ENCODE measurements around the gene TMEM74B. TPM values are rescaled to one million over a fixed set of nuclear protein-coding genes. Genes with fewer than 3 reads are reported as not detected.

Gene TMEM74B
- total RNA-seq, 1 experiment from 2014 or later, result 4.9 TPM

DNA sequence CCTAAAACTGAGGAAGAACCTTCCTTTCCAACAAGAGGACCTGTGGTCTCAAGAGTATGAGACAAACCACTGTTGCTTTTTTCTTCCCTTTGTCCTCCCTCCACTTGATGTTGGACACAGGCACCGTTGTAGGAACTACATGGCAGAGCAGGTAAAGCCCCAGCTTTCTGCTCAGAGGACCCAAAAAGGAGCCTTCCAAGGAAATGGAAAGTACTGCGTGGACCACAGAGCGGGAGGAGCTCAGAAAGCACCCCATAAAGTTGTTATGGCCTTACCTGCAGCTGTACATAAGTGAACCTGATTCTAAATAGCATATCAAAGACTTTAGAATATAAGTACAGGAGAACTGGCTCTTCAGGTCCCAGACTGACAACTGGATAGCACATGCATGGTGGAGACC is 29.4 kb downstream of the TMEM74B start:
- H3K36me3 Mint-ChIP-seq (ENCODE audit: insufficient read depth in 1 of 3, low read depth in 3 of 3), result peaks cover 7 to 28% (median 18%) of the 10 kb centered on the region in 3 experiments; a peak in 6 of 7 replicates
- no peak overlapping the region for H2BK20ac ChIP-seq (ENCODE audit: low read depth, low read length, poor library complexity, severe bottlenecking)
- no peaks in the 10 kb centered on the region for H3K79me2 ChIP-seq (ENCODE audit: insufficient read depth, low read length)
- no peak overlapping the region for H3K4me3 Mint-ChIP-seq
- H3K4me1 Mint-ChIP-seq, result no peaks in the 10 kb centered on the region
- H3K79me1 ChIP-seq (ENCODE audit: insufficient read depth, low read depth, low read length, poor library complexity, severe bottlenecking), result no peaks in the 10 kb centered on the region
- H3K27me3 ChIP-seq (ENCODE audit: insufficient read depth, low read length), result no peaks in the 10 kb centered on the region
- H4K91ac ChIP-seq (ENCODE audit: insufficient read length, low read depth, low read length), result no peak overlapping the region
- H3K9me3 ChIP-seq (ENCODE audit: control insufficient read depth, low read depth, low read length), result no peaks in the 10 kb centered on the region
- H4K20me1 ChIP-seq (ENCODE audit: control insufficient read depth, insufficient read depth, insufficient read length), result no peaks in the 10 kb centered on the region
- H2AFZ ChIP-seq (ENCODE audit: low read length), result no peak overlapping the region
- no peak overlapping the region for H3K18ac ChIP-seq (ENCODE audit: insufficient read length, low read depth, low read length)
- H3K27ac ChIP-seq (ENCODE audit: insufficient read length, low read depth, low read length), result no peak overlapping the region
- no peak overlapping the region for H2BK120ac ChIP-seq (ENCODE audit: low read depth, low read length, poor library complexity, severe bottlenecking)
- no peak overlapping the region for H3K4ac ChIP-seq (ENCODE audit: low read depth, low read length)
- H3K4me2 ChIP-seq (ENCODE audit: insufficient read depth, insufficient read length, low read length), result no peak overlapping the region
- no peak overlapping the region for H2BK5ac ChIP-seq (ENCODE audit: insufficient read length, low read length)
- no CpG with 5 or more reads among the region's 3 CpGs for WGBS (ENCODE audit: extremely low coverage, insufficient read length, low lambda C conversion rate)
- H2BK15ac ChIP-seq (ENCODE audit: low read depth, low read length), result no peak overlapping the region
- no peak overlapping the region for H3K14ac ChIP-seq (ENCODE audit: insufficient read depth, low read length)
- H3K9ac ChIP-seq (ENCODE audit: extremely low read depth, insufficient read length, low read length), result no peak overlapping the region
- H3K23me2 ChIP-seq (ENCODE audit: insufficient read length, low read depth, low read length, poor library complexity, severe bottlenecking), result no peaks in the 10 kb centered on the region
- no peaks in the 10 kb centered on the region for H3K4me1 ChIP-seq (ENCODE audit: insufficient read depth, low read length)
- H3K27ac Mint-ChIP-seq, result no peak overlapping the region
- no peak overlapping the region for H2BK12ac ChIP-seq (ENCODE audit: insufficient read length, low read depth, low read length)
- H2AK5ac ChIP-seq (ENCODE audit: insufficient read length, low read length), result no peak overlapping the region
- no peak overlapping the region for H4K8ac ChIP-seq (replicated peaks; ENCODE audit: insufficient read length, low read depth, low read length)
- no peaks in the 10 kb centered on the region for H3K27me3 Mint-ChIP-seq (ENCODE audit: low read depth)
- H4K5ac ChIP-seq (ENCODE audit: insufficient read length, low read depth, low read length), result no peak overlapping the region
- H3K23ac ChIP-seq (ENCODE audit: insufficient read length, low read depth, low read length), result no peak overlapping the region
- no peak overlapping the region for H3K56ac ChIP-seq (ENCODE audit: insufficient read length, low read depth, low read length)
- H3T11ph ChIP-seq (ENCODE audit: low read length), result no peak overlapping the region
- H3K9me3 Mint-ChIP-seq, result no peaks in the 10 kb centered on the region
- TF ChIP-seq, protein P1, sequence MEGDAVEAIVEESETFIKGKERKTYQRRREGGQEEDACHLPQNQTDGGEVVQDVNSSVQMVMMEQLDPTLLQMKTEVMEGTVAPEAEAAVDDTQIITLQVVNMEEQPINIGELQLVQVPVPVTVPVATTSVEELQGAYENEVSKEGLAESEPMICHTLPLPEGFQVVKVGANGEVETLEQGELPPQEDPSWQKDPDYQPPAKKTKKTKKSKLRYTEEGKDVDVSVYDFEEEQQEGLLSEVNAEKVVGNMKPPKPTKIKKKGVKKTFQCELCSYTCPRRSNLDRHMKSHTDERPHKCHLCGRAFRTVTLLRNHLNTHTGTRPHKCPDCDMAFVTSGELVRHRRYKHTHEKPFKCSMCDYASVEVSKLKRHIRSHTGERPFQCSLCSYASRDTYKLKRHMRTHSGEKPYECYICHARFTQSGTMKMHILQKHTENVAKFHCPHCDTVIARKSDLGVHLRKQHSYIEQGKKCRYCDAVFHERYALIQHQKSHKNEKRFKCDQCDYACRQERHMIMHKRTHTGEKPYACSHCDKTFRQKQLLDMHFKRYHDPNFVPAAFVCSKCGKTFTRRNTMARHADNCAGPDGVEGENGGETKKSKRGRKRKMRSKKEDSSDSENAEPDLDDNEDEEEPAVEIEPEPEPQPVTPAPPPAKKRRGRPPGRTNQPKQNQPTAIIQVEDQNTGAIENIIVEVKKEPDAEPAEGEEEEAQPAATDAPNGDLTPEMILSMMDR (conservative IDR thresholded peaks at IDR 0.05), result no peak
- no peak for DNase-seq

All from H9 (cell line).